HepG2 (cell line): ENCODE data around the gene FHIT.

Experiments used
- ARID5B ChIP-seq: IDR thresholded peaks from 2 replicates; pipeline ENCODE4 v1.4.0; 2020; ENCODE audit warnings: mild to moderate bottlenecking, missing genetic modification reagents
- ATF6 ChIP-seq: sonication (generic); formaldehyde crosslinking; conservative IDR thresholded peaks from 2 replicates; pipeline ENCODE4 v1.4.0; 2020; ENCODE audit warnings: missing genetic modification reagents
- JUND ChIP-seq: sonication (generic); formaldehyde crosslinking; IDR thresholded peaks from 2 replicates; pipeline ENCODE4 v1.8.0; 2022; ENCODE audit warnings: mild to moderate bottlenecking, missing genetic modification reagents
- SRY ChIP-seq: sonication (generic); formaldehyde crosslinking; IDR thresholded peaks from 2 replicates; pipeline ENCODE4 v1.8.0; 2022; ENCODE audit warnings: mild to moderate bottlenecking, missing genetic modification reagents
- ZBTB42 ChIP-seq: sonication (generic); formaldehyde crosslinking; IDR thresholded peaks from 2 replicates; pipeline ENCODE4 v1.5.0; 2020; ENCODE audit warnings: mild to moderate bottlenecking, missing genetic modification reagents
- ZNF274 ChIP-seq: sonication (generic); formaldehyde crosslinking; IDR thresholded peaks from 2 replicates; pipeline ENCODE4 v1.5.1; 2020; ENCODE audit warnings: mild to moderate bottlenecking, missing genetic modification reagents
- ZUFSP ChIP-seq: sonication (generic); formaldehyde crosslinking; IDR thresholded peaks from 2 replicates; pipeline ENCODE4 v1.9.0; 2021; ENCODE audit warnings: missing genetic modification reagents, mild to moderate bottlenecking, borderline replicate concordance

- no peak for TF ChIP-seq ZBTB42 (CRISPR knock-in tag)
- TF ChIP-seq ZUFSP (CRISPR knock-in tag) = no peak
- no peak for TF ChIP-seq ARID5B (CRISPR knock-in tag)
- no peak for TF ChIP-seq SRY
- TF ChIP-seq ZNF274 (CRISPR knock-in tag) = no peak
- no peak for TF ChIP-seq JUND (CRISPR knock-in tag)
- TF ChIP-seq ATF6 (CRISPR knock-in tag) = no peak
Observed at GRCh38 chr3:60444898-60445437, 806.3 kb downstream of the FHIT start.
